OCI-LY7 (cell line): Measurements from ENCODE around the gene ARMH1.

Source experiments
- CTCF ChIP-seq: fragments of 200-600 bp; sonication (generic); conservative IDR thresholded peaks from 2 replicates; pipeline ENCODE4 v1.5.1; 2014; ENCODE audit warnings: mild to moderate bottlenecking, antibody characterized with exemption, low read length, moderate library complexity, mixed read lengths
- EZH2phosphoT487 ChIP-seq: fragments of 200-600 bp; sonication (generic); IDR thresholded peaks from 2 replicates; pipeline ENCODE4 v1.6.1; 2018; ENCODE audit warnings: low read depth, borderline replicate concordance, mild to moderate bottlenecking, mixed run types, antibody characterized with exemption, low read length, moderate library complexity, mixed read lengths

DNA sequence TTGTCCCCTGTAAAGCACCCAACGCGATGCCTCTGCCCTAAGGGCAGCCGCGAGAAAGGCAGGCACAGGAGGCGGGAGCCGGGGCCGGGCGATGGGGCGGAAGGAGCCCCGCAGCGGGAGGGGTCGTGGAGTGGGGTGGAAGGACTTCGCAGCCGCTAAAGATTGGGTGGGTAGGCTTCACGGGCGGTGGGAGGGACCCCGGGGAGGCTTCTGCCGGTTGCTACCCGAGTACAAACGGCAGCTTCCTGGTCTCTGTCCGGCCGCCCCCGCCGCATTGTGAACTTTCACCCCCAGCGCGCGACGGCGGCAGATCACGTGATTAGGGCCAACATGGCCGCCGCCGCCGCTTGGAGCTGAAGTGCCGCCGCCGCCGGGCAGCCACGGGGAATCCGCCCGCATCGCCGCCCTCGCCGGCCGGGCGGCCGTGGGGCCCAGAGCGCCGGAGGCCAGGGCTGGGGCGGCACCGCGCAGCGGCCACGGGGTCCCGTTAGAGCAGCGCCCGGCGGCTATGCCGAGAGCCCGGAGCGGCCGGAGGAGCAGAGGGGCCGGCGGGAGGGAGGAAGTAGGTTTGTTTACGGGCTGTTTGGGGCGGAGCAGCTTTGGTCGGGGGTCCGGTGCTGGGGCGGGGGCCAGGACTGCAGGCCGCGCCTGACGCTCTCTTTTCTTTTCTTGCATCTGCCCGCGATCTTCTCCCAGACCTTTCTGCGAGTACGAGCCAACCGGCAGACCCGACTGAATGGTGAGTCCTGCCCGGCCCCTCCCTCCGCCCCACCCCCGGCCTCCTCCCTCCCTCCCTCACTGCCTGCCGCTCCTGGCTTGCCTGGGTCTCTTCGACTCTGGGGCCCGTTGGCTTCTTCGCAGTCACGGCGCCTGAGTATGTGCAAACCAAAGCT lies 42.6 kb upstream of the ARMH1 start:
- TF ChIP-seq CTCF (no peak), EZH2phosphoT487 (no peak)
